CD4-positive, CD25-positive, alpha-beta regulatory T cell (primary cell): Measurements from ENCODE around the gene CRTAC1. TPM values are rescaled to one million over a fixed set of nuclear protein-coding genes. Genes with fewer than 3 reads are reported as not detected.

Experiments
- ATAC-seq, 2 donors: fragments of 150-1000 bp; cut with Tn5 transposase; one replicate each; pipeline ENCODE4 v1.10.0; 2021; ENCODE audit warnings: low read depth in 2 of 2, moderate number of reproducible peaks in 2 of 2, moderate library complexity in 1 of 2
- DNase-seq, 3 donors: peaks; one replicate each; pipeline versions ENCODE4 v3.0.0 to v3.0.0-alpha.2; 2012 to 2022; ENCODE audit warnings: mixed read lengths in 1 of 3
- H3K27ac ChIP-seq: one replicate; pipeline ENCODE4 v1.7.0; 2013; ENCODE audit warnings: mild to moderate bottlenecking, low read length; ENCODE audit not compliant: insufficient read depth, poor library complexity, severe bottlenecking
- H3K27me3 ChIP-seq: one replicate; pipeline ENCODE4 v1.7.0; 2013; ENCODE audit warnings: low read length; ENCODE audit not compliant: control insufficient read depth, insufficient read depth
- H3K36me3 ChIP-seq: one replicate; pipeline ENCODE4 v1.7.0; 2013; ENCODE audit warnings: mild to moderate bottlenecking, low read length, moderate library complexity; ENCODE audit not compliant: control insufficient read depth, insufficient read depth
- H3K4me1 ChIP-seq: 2 replicates; pipeline ENCODE4 v1.7.0; 2013; ENCODE audit warnings: mild to moderate bottlenecking, low read length; ENCODE audit not compliant: insufficient read depth, control insufficient read depth, poor library complexity, severe bottlenecking
- H3K4me3 ChIP-seq: one replicate; pipeline ENCODE4 v1.7.0; 2013; ENCODE audit warnings: low read depth, mild to moderate bottlenecking, low read length, moderate library complexity
- H3K9me3 ChIP-seq, 2 experiments: 1 replicate in 1 of 2; 2 replicates in 1 of 2; pipeline ENCODE4 v1.7.0; 2013; ENCODE audit warnings: low read length in 2 of 2, mild to moderate bottlenecking in 1 of 2, moderate library complexity in 1 of 2; ENCODE audit not compliant: control insufficient read depth in 2 of 2
- H3K27ac Mint-ChIP-seq, 3 donors: one replicate each; pipeline ENCODE4 v1.8.0; 2020 to 2022; ENCODE audit warnings: mild to moderate bottlenecking in 3 of 3, mixed read lengths in 3 of 3, moderate library complexity in 2 of 3
- H3K27me3 Mint-ChIP-seq: one replicate; pipeline ENCODE4 v1.8.0; 2022; ENCODE audit warnings: mild to moderate bottlenecking, mixed read lengths
- H3K36me3 Mint-ChIP-seq: one replicate; pipeline ENCODE4 v1.8.0; 2020; ENCODE audit warnings: mixed read lengths
- H3K4me1 Mint-ChIP-seq, 4 donors: one replicate each; pipeline ENCODE4 v1.8.0; 2020 to 2022; ENCODE audit warnings: mixed read lengths in 4 of 4, mild to moderate bottlenecking in 1 of 4
- H3K4me3 Mint-ChIP-seq, 4 donors: one replicate each; pipeline ENCODE4 v1.8.0; 2020 to 2022; ENCODE audit warnings: mild to moderate bottlenecking in 4 of 4, mixed read lengths in 4 of 4, moderate library complexity in 3 of 4
- H3K9me3 Mint-ChIP-seq, 7 donors: one replicate each; pipeline ENCODE4 v1.8.0; 2020 to 2022; ENCODE audit warnings: mixed read lengths in 7 of 7, mild to moderate bottlenecking in 3 of 7, moderate library complexity in 2 of 7
- polyA plus RNA-seq, 4 donors: library from polyadenylated mRNA; unstranded; fragments of 300-500 nt; fragmentation: Illumina TruSeq; gene quantifications; one replicate each; pipeline ENCODE4 v1.2.3, GENCODE V29; 2021
- total RNA-seq: library from RNA; stranded (reverse); gene quantifications from one replicate; pipeline ENCODE4 v1.2.3, GENCODE V29; 2022

The CRTAC1 gene
- total and polyA plus RNA-seq, 5 donors from 2014 or later = not detected

GRCh38 chr10:97816609-97817008 lies 213.8 kb downstream of the CRTAC1 start:
- Mint-ChIP-seq H3K27me3 (peaks cover 5% of the 10 kb centered on the region), H3K4me3 (no peak overlapping the region), H3K9me3 (peaks cover 0 to 2% (median 0%) of the 10 kb centered on the region in 7 donors), H3K27ac (no peak overlapping the region), H3K4me1 (peaks cover 0 to 4% (median 2%) of the 10 kb centered on the region in 4 donors), H3K36me3 (no peaks in the 10 kb centered on the region)
- Histone ChIP-seq H3K4me3 (no peak overlapping the region), H3K4me1 (no peaks in the 10 kb centered on the region), H3K9me3 (no peaks in the 10 kb centered on the region), H3K27ac (no peak overlapping the region), H3K27me3 (no peaks in the 10 kb centered on the region), H3K36me3 (no peaks in the 10 kb centered on the region)
- ATAC-seq = no peak
- DNase-seq = no peak

Other genes starting within 250 kb of the CRTAC1 start
- 14.1 TPM for gene GOLGA7B, start 180.8 kb downstream of the CRTAC1 start, total RNA-seq
- gene GOLGA7B, start 180.8 kb downstream of the CRTAC1 start, polyA plus RNA-seq = 1 to 10 TPM in 3 of 4 donors, under 1 TPM in 1; 0.84 to 1.3 (median 1.3) TPM
- gene R3HCC1L, start 104.0 kb upstream of the CRTAC1 start, total RNA-seq = 29.7 TPM
- 10 to 100 TPM; 10.4 to 17.5 (median 12.6) TPM for gene R3HCC1L, start 104.0 kb upstream of the CRTAC1 start, polyA plus RNA-seq
- gene LOXL4, start 237.6 kb upstream of the CRTAC1 start, total RNA-seq = not detected
- under 1 TPM in 1 of 4 donors, not detected in 3; 0.10 TPM for gene LOXL4, start 237.6 kb upstream of the CRTAC1 start, polyA plus RNA-seq